SJSA1 (cell line): ENCODE measurements around the gene SLC26A1. TPM values are rescaled to one million over a fixed set of nuclear protein-coding genes. Genes with fewer than 3 reads are reported as not detected.

Experiments
- total RNA-seq: library from RNA; depleted of rRNA; stranded (reverse); fragments of >200 nt; shearing (Covaris generic); gene quantifications from 2 replicates; pipeline ENCODE4 v1.2.3, GENCODE V29; 2014; rRNA removed

SLC26A1 gene
- total RNA-seq, 1 experiment from 2014 or later: not detected

Other genes with a start within 250 kb of the SLC26A1 start
- gene CPLX1, start 167.3 kb downstream of the SLC26A1 start, total RNA-seq: not detected in 2 replicates
- gene GAK, start 61.1 kb downstream of the SLC26A1 start, total RNA-seq: 36.9 and 44.4 TPM in 2 replicates
- 8.8 and 13.1 TPM in 2 replicates for gene TMEM175, start 60.9 kb downstream of the SLC26A1 start, total RNA-seq
- 2.4 and 4.2 TPM in 2 replicates for gene DGKQ, start 19.8 kb downstream of the SLC26A1 start, total RNA-seq
- gene IDUA, start 6.4 kb downstream of the SLC26A1 start, total RNA-seq: 1.4 and 2.4 TPM in 2 replicates
- 12.9 and 21.5 TPM in 2 replicates for gene FGFRL1, start 18.2 kb upstream of the SLC26A1 start, total RNA-seq
- gene RNF212, start 120.2 kb upstream of the SLC26A1 start, total RNA-seq: not detected in 2 replicates
- gene SPON2, start 179.2 kb upstream of the SLC26A1 start, total RNA-seq: 0.16 TPM in 1 of 2 replicates, not detected in the other